ENCODE results near the gene LCN15. TPM values are rescaled to one million over a fixed set of nuclear protein-coding genes. Genes with fewer than 3 reads are reported as not detected.

The LCN15 gene
- total RNA-seq, 2 experiments from 2014 or later: not detected

GRCh38 chr9:136741883-136742571 is 22.3 kb downstream of the LCN15 start:
- Histone ChIP-seq H3K4me1 (ENCODE audit: insufficient read depth, low read length) (peaks cover 19% of the 10 kb centered on the region), H3K36me3 (ENCODE audit: insufficient read depth, low read length) (no peaks in the 10 kb centered on the region), H3K9me3 (ENCODE audit: control insufficient read depth in 1 of 2, insufficient read depth in 1 of 2, low read length in 2 of 2) (peaks cover 0 to 25% of the 10 kb centered on the region in 2 experiments), H3K27ac (ENCODE audit: low read depth in 1 of 2, low read length in 2 of 2) (no peak overlapping the region), H3K27me3 (ENCODE audit: control insufficient read depth in 1 of 2, insufficient read depth in 2 of 2, low read length in 2 of 2) (peaks cover 9 to 14% of the 10 kb centered on the region in 2 experiments), H3K4me3 (ENCODE audit: low read length) (peak overlapping the region; percentile 47)
- peak overlapping the region; percentile 63 for H3K4me3 Mint-ChIP-seq
- H3K27ac Mint-ChIP-seq: no peak overlapping the region
- POLR2A ChIA-PET: interaction anchor here (1.1 to 1.3 kb wide), 2 partner anchors 13 to 14 kb away, joined by 4 to 5 read pairs; no protein-coding TSS in a partner anchor
- peak; percentile 24 for ATAC-seq (ENCODE audit: poor library complexity)
- H3K36me3 Mint-ChIP-seq (ENCODE audit: low read depth): no peaks in the 10 kb centered on the region
- no peak for TF ChIP-seq CTCF (IDR thresholded peaks at IDR 0.05)
- H3K9me3 Mint-ChIP-seq: no peaks in the 10 kb centered on the region
- DNase-seq: peak in 3 of 14 experiments; percentile 25 to 41 (median 34)
- intact Hi-C loops (cut with DNase I, micrococcal nuclease): no loop called here
- peaks cover 4% of the 10 kb centered on the region for H3K27me3 Mint-ChIP-seq
- CTCF ChIA-PET: no interaction called here
- no peaks in the 10 kb centered on the region for H3K4me1 Mint-ChIP-seq (ENCODE audit: low read depth)

DNA sequence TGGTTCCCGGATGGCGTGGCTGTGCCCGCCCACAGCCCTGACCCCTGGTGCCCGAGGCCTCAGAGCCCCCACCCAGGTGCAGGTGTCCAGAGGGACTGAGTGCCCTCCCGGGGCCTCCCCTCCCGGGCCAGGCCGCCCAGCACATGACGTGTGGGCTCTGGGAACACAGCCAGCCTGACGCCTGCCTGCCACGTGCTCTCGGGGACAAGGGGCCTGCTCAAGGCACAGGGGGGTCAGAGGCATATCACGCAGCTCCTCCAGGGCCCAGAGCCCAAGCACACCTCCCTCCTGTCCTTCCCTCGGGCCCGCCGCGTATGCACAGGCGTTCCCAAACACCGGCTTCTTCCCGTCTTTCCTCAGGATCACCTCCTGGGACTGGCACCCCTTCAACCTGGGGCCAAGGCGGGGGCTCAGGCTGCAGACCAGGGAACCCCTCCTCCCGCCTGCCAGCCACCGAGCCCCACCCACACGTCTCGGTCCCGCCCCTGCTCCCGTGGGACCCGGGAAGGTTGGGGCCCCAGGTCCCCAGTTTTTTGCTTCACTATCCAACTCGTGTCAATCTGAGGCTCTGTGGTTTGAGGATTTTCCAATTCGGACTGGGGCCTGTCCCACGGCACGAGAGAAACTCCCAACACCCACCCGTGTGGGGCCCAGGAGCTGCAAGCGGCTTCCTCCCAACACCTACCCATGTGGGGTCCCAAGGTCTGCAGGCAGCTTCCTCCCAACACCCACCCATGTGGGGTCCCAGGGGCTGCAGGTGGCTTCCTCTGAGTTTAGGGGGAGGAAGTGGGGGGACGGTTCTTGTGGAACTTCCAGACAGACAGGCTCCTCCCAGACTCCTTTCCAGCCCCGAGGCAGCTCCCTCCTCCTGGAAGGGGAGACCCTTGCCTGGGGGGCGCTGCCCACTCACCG is 23.1 kb downstream of the LCN15 start:
- ATAC-seq (ENCODE audit: poor library complexity): no peak
- peak overlapping the region; percentile 47 for H3K4me3 ChIP-seq (ENCODE audit: low read length)

More for the DNA sequence above, 23.1 kb downstream of the LCN15 start:
- Histone ChIP-seq H3K4me1 (ENCODE audit: insufficient read depth, low read length) (peaks cover 19% of the 10 kb centered on the region), H3K9me3 (ENCODE audit: control insufficient read depth in 1 of 2, insufficient read depth in 1 of 2, low read length in 2 of 2) (peaks cover 0 to 25% of the 10 kb centered on the region in 2 experiments), H3K27me3 (ENCODE audit: control insufficient read depth in 1 of 2, insufficient read depth in 2 of 2, low read length in 2 of 2) (peaks cover 9 to 14% of the 10 kb centered on the region in 2 experiments), H3K36me3 (ENCODE audit: insufficient read depth, low read length) (no peaks in the 10 kb centered on the region), H3K27ac (ENCODE audit: low read depth in 1 of 2, low read length in 2 of 2) (no peak overlapping the region)
- H3K4me1 Mint-ChIP-seq (ENCODE audit: low read depth): no peaks in the 10 kb centered on the region
- no peaks in the 10 kb centered on the region for H3K36me3 Mint-ChIP-seq (ENCODE audit: low read depth)
- ChIA-PET CTCF (no interaction called here), POLR2A (interaction anchor here (1.1 to 1.3 kb wide), 2 partner anchors 12 to 13 kb away, joined by 4 to 5 read pairs; no protein-coding TSS in a partner anchor)
- H3K9me3 Mint-ChIP-seq: no peaks in the 10 kb centered on the region
- intact Hi-C loops (cut with DNase I, micrococcal nuclease): no loop called here
- no peak for DNase-seq
- H3K27me3 Mint-ChIP-seq: peaks cover 4% of the 10 kb centered on the region
- H3K27ac Mint-ChIP-seq: no peak overlapping the region
- H3K4me3 Mint-ChIP-seq: peak overlapping the region; percentile 63
- no peak for TF ChIP-seq CTCF (IDR thresholded peaks at IDR 0.05)
